Superior temporal gyrus (tissue), 1 donor: Measurements from ENCODE around the gene SET.
"Not testable (repeated sequence)": the region's sequence is repeated elsewhere in the genome, so short reads cannot be mapped to it uniquely, and the experiment has no call there.

Experiments
- DNase-seq: peaks from one replicate; pipeline ENCODE4 v3.0.0-alpha.2; 2016; ENCODE audit errors: extremely low spot score

SET gene

GRCh38 chr9:128688501-128689292, at the start of gene SET:
Gene SET (plus strand): TSS chr9:128689222. CDS start chr9:128689583, 361 bp downstream.
- DNase-seq: peak; percentile 89

- no peak for DNase-seq
Observed at GRCh38 chr9:128640603-128641002, 48.4 kb upstream of the SET start.

- DNase-seq: no peak
Observed at GRCh38 chr9:128642675-128643245, 46.3 kb upstream of the SET start.

- DNase-seq: no peak
Observed at GRCh38 chr9:128643519-128644300, 45.3 kb upstream of the SET start.

GRCh38 chr9:128648206-128648605, 40.8 kb upstream of the SET start:
- not testable (repeated sequence) for DNase-seq

GRCh38 chr9:128651798-128652197, 37.2 kb upstream of the SET start:
- DNase-seq: no peak

- no peak for DNase-seq
Observed at GRCh38 chr9:128653908-128654307, 35.1 kb upstream of the SET start.

- DNase-seq: no peak
Observed at GRCh38 chr9:128654481-128654880, 34.5 kb upstream of the SET start.

- peak; percentile 95 for DNase-seq
Observed at GRCh38 chr9:128656416-128657343, 32.3 kb upstream of the SET start, which contains the start of gene DYNC2I2. Gene DYNC2I2 (minus strand): TSS chr9:128656847. CDS start chr9:128656726, 121 bp downstream.

- DNase-seq: no peak
Observed at GRCh38 chr9:128657344-128657704, 31.7 kb upstream of the SET start.

- no peak for DNase-seq
Observed at GRCh38 chr9:128657796-128658195, 31.2 kb upstream of the SET start.

- not testable (repeated sequence) for DNase-seq
Observed at GRCh38 chr9:128666481-128666941, 22.5 kb upstream of the SET start.

GRCh38 chr9:128669786-128670185, 19.2 kb upstream of the SET start:
- DNase-seq: no peak

GRCh38 chr9:128675382-128675781, 13.6 kb upstream of the SET start:
- no peak for DNase-seq

- no peak for DNase-seq
Observed at GRCh38 chr9:128677794-128678193, 11.2 kb upstream of the SET start.

- DNase-seq: no peak
Observed at GRCh38 chr9:128683340-128684064, 5.5 kb upstream of the SET start.

- no peak for DNase-seq
Observed at GRCh38 chr9:128684065-128684324, 5.0 kb upstream of the SET start.

- DNase-seq: no peak
Observed at GRCh38 chr9:128684325-128685199, 4.5 kb upstream of the SET start.

- DNase-seq: no peak
Observed at GRCh38 chr9:128685636-128686489, 3.2 kb upstream of the SET start.
